ENCODE data around the gene RNF25. TPM values are rescaled to one million over a fixed set of nuclear protein-coding genes. Genes with fewer than 3 reads are reported as not detected.

RNF25 gene
- polyA plus RNA-seq, 1 donor (not counting 4 experiments of a cell fraction or from before 2014, with no cell fraction given), result 82.5 TPM

GRCh38 chr2:218720048-218721041 lies 48.5 kb upstream of the RNF25 start:
- H3K79me2 ChIP-seq (ENCODE audit: control insufficient read depth, insufficient read depth, low read length), result peaks cover 87% of the 10 kb centered on the region
- dilution Hi-C loops (cut with MboI; ENCODE audit: extremely low pct_ligation_motif_present, low sequenced_read_pairs), result no loop called here
- no peak overlapping the region for H3K4me3 ChIP-seq (ENCODE audit: control insufficient read depth in 2 of 3, extremely low read depth in 1 of 3, insufficient read depth in 2 of 3, low read depth in 1 of 3, low read length in 3 of 3)
- no peaks in the 10 kb centered on the region for H3K27me3 ChIP-seq (ENCODE audit: control insufficient read depth, extremely low read depth, insufficient read depth, low read length)
- H3K36me3 ChIP-seq (ENCODE audit: control insufficient read depth in 2 of 2, extremely low read depth in 1 of 2, insufficient read depth in 2 of 2, low read length in 2 of 2), result peaks cover 2 to 5% of the 10 kb centered on the region in 2 experiments
- H3K4me2 ChIP-seq (ENCODE audit: control insufficient read depth, extremely low read depth, insufficient read depth, low read depth, low read length), result no peak overlapping the region
- H3K9me1 ChIP-seq (ENCODE audit: control insufficient read depth, extremely low read depth, insufficient read depth, low read length), result no peaks in the 10 kb centered on the region
- H3K9ac ChIP-seq (ENCODE audit: control insufficient read depth, extremely low read depth, insufficient read depth, low read length), result no peak overlapping the region
- no peak overlapping the region for H2AFZ ChIP-seq (ENCODE audit: control insufficient read depth, low read length)
- no peak overlapping the region for H3K27ac ChIP-seq (ENCODE audit: control insufficient read depth, insufficient read depth, low read length)
- H4K20me1 ChIP-seq (ENCODE audit: control insufficient read depth, extremely low read depth, insufficient read depth, low read length), result no peaks in the 10 kb centered on the region
- peaks cover 13% of the 10 kb centered on the region for H3K4me1 ChIP-seq (ENCODE audit: control insufficient read depth, extremely low read depth, insufficient read depth, low read length)
- no peak for TF ChIP-seq CTCF (optimal IDR thresholded peaks at IDR 0.05 in 1 of 3, IDR thresholded peaks at IDR 0.05 in 1 of 3, conservative IDR thresholded peaks at IDR 0.05 in 1 of 3; ENCODE audit: extremely low read depth in 1 of 3, insufficient read depth in 2 of 3, low read length in 3 of 3)
- no peak for TF ChIP-seq EZH2 (IDR thresholded peaks at IDR 0.05; ENCODE audit: low read length)
- DNase-seq (ENCODE audit: low read depth, low spot score) (no peak), FAIRE-seq (no peak)
- H3K9me3 ChIP-seq (ENCODE audit: control insufficient read depth, low read depth, low read length), result no peaks in the 10 kb centered on the region

GRCh38 chr2:218719457-218719856 lies 47.7 kb upstream of the RNF25 start:
- H3K79me2 ChIP-seq (ENCODE audit: control insufficient read depth, insufficient read depth, low read length), result peaks cover 85% of the 10 kb centered on the region
- TF ChIP-seq EZH2 (IDR thresholded peaks at IDR 0.05; ENCODE audit: low read length) (no peak), CTCF (optimal IDR thresholded peaks at IDR 0.05 in 1 of 3, IDR thresholded peaks at IDR 0.05 in 1 of 3, conservative IDR thresholded peaks at IDR 0.05 in 1 of 3; ENCODE audit: extremely low read depth in 1 of 3, insufficient read depth in 2 of 3, low read length in 3 of 3) (no peak)
- no peaks in the 10 kb centered on the region for H3K27me3 ChIP-seq (ENCODE audit: control insufficient read depth, extremely low read depth, insufficient read depth, low read length)
- FAIRE-seq (no peak), DNase-seq (ENCODE audit: low read depth, low spot score) (no peak)
- no peak overlapping the region for H3K4me3 ChIP-seq (ENCODE audit: control insufficient read depth in 2 of 3, extremely low read depth in 1 of 3, insufficient read depth in 2 of 3, low read depth in 1 of 3, low read length in 3 of 3)
- no peaks in the 10 kb centered on the region for H4K20me1 ChIP-seq (ENCODE audit: control insufficient read depth, extremely low read depth, insufficient read depth, low read length)
- H3K9me1 ChIP-seq (ENCODE audit: control insufficient read depth, extremely low read depth, insufficient read depth, low read length), result no peaks in the 10 kb centered on the region
- H3K27ac ChIP-seq (ENCODE audit: control insufficient read depth, insufficient read depth, low read length), result no peak overlapping the region
- no peak overlapping the region for H3K4me2 ChIP-seq (ENCODE audit: control insufficient read depth, extremely low read depth, insufficient read depth, low read depth, low read length)
- H3K9me3 ChIP-seq (ENCODE audit: control insufficient read depth, low read depth, low read length), result no peaks in the 10 kb centered on the region
- H3K9ac ChIP-seq (ENCODE audit: control insufficient read depth, extremely low read depth, insufficient read depth, low read length), result no peak overlapping the region
- peaks cover 13% of the 10 kb centered on the region for H3K4me1 ChIP-seq (ENCODE audit: control insufficient read depth, extremely low read depth, insufficient read depth, low read length)
- dilution Hi-C loops (cut with MboI; ENCODE audit: extremely low pct_ligation_motif_present, low sequenced_read_pairs), result no loop called here
- H2AFZ ChIP-seq (ENCODE audit: control insufficient read depth, low read length), result no peak overlapping the region
- peaks cover 2 to 5% of the 10 kb centered on the region in 2 experiments for H3K36me3 ChIP-seq (ENCODE audit: control insufficient read depth in 2 of 2, extremely low read depth in 1 of 2, insufficient read depth in 2 of 2, low read length in 2 of 2)
